GM10248 (cell line): ENCODE results near the gene ETV7.
"Not testable (repeated sequence)": the region's sequence is repeated elsewhere in the genome, so short reads cannot be mapped to it uniquely, and the experiment has no call there.

ENCODE experiments used
- CTCF ChIA-PET: fragments of 300-600 bp; sonication (Branson Sonifier 250); formaldehyde crosslinking; extraction: SDS; loops from one replicate; lab custom pipeline; 2021; ENCODE audit warnings: antibody characterized with exemption; lab: Yijun Ruan, JAX
- POLR2A ChIA-PET: fragments of 350-650 bp; sonication (Branson Sonifier 250); formaldehyde crosslinking; extraction: SDS; loops from one replicate; lab custom pipeline; 2020; ENCODE audit warnings: antibody characterized with exemption; lab: Yijun Ruan, JAX
- DNase-seq: peaks from one replicate; pipeline ENCODE4 v3.0.0; 2012; ENCODE audit errors: extremely low spot score
- TF ChIP-seq, protein P1 (sequence below): IDR thresholded peaks from 2 replicates; pipeline ENCODE4 v1.5.1; 2012; ENCODE audit warnings: mild to moderate bottlenecking, low read depth; ENCODE audit errors: extremely low read depth, missing control alignments, control extremely low read depth

The ETV7 gene

DNA sequence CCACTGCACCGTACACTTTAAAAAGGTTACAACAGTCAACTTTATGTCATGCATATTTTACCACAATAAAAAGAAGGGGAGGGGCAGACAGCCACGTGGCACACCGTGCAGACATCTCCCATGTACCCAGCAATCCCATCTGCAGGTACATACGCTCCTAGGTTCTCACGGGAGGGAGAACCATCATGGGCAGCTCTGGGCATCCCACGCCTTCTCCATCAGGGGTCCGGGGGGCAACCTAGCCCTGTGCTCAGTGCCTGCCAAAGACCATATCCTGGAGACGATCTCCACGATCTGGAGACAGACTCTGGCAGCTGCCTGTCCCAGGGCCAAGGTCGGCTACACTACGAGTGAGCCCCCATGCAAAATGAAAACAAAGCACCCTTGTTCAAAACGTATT, 48.3 kb downstream of the ETV7 start:
- POLR2A ChIA-PET: no interaction called here
- CTCF ChIA-PET: interaction anchor here (1.0 to 17.7 kb wide), 4 partner anchors 9 to 386 kb away, joined by 3 to 323 read pairs (median 17); no protein-coding TSS in a partner anchor
- DNase-seq: no peak
- TF ChIP-seq, protein P1, sequence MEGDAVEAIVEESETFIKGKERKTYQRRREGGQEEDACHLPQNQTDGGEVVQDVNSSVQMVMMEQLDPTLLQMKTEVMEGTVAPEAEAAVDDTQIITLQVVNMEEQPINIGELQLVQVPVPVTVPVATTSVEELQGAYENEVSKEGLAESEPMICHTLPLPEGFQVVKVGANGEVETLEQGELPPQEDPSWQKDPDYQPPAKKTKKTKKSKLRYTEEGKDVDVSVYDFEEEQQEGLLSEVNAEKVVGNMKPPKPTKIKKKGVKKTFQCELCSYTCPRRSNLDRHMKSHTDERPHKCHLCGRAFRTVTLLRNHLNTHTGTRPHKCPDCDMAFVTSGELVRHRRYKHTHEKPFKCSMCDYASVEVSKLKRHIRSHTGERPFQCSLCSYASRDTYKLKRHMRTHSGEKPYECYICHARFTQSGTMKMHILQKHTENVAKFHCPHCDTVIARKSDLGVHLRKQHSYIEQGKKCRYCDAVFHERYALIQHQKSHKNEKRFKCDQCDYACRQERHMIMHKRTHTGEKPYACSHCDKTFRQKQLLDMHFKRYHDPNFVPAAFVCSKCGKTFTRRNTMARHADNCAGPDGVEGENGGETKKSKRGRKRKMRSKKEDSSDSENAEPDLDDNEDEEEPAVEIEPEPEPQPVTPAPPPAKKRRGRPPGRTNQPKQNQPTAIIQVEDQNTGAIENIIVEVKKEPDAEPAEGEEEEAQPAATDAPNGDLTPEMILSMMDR: no peak

DNA sequence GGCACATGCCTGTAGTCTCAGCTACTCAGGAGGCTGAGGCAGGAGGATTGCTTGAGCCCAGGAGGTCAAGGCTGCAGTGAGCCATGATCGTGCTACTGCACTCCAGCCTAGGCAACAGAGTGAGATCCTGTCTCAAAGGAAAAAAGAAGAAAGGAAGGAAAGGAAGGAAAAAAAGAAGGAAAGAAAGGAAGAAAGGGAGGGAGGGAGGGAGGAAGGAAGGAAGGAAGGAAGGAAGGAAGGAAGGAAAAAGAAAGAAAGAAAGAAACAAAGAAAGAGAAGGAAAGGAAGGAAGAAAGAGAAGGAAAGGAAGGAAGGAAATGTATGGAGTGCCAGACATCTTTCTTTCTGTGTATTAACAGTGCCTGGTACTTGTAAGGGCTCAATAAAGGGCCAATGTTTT, 49.2 kb downstream of the ETV7 start:
- POLR2A ChIA-PET, DNase-seq: not testable (repeated sequence)
- CTCF ChIA-PET: interaction anchor here (1.2 to 17.7 kb wide), 2 partner anchors 19 to 36 kb away, joined by 3 to 323 read pairs; no protein-coding TSS in a partner anchor

DNA sequence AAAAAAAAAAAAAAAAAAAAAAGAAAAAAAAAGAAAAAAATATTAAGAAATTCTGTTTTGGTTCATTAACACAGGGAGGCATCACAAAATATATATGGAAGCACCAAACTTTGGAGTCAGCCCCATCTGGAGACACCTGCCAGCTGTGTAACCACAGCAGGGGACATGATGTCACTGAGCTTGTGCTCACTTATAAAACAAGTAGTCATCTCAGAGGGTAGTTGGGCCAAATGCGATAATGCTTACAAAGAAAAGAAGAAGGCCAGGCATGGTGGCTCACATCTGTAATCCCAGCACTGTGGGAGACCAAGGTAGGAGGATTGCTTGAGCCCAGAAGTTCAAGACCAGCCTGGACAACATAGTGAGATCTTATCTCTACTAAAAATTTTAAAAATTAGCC, 49.7 kb downstream of the ETV7 start:
- POLR2A ChIA-PET: no interaction called here
- TF ChIP-seq, protein P1: no peak
- CTCF ChIA-PET: interaction anchor here (1.2 to 17.7 kb wide), 3 partner anchors 19 to 36 kb away, joined by 3 to 323 read pairs (median 7); no protein-coding TSS in a partner anchor
- DNase-seq: no peak

DNA sequence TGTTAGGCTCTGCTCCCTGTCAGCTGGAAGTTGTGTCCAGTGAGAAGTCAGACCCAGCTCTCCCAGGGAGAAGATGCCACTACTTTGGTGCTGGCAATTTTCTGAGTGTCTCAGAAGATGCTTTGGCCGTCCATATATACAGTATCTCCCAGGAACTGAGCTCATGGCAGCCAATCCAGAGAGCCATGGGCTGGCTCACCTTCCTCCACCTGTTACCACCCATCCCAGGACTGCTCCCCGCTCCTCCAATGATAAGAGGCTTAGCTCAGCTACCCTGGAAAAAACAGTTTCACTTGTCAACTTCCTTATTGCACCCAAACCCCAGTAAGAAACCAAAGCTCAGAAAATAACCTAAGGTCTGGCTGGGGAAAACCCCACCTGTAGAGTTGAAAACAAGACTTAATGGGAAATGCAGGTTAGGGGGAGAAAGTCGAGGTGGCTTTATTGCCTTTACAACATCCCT, 50.7 kb downstream of the ETV7 start, which contains the start of gene BNIP5:
Gene BNIP5 (minus strand): TSS at position 110 of the 463 bp plus-strand sequence. CDS start 6,198 bp downstream, outside the sequence.
- ChIA-PET POLR2A (interaction anchor here (0.6 kb wide), 1 partner anchor 207 kb away, joined by 7 read pairs; no protein-coding TSS in a partner anchor), CTCF (interaction anchor here (0.7 to 17.7 kb wide), 5 partner anchors 11 to 242 kb away, joined by 3 to 323 read pairs (median 8); no protein-coding TSS in a partner anchor)
- peak; percentile 50 for DNase-seq
- TF ChIP-seq, protein P1: no peak

DNA sequence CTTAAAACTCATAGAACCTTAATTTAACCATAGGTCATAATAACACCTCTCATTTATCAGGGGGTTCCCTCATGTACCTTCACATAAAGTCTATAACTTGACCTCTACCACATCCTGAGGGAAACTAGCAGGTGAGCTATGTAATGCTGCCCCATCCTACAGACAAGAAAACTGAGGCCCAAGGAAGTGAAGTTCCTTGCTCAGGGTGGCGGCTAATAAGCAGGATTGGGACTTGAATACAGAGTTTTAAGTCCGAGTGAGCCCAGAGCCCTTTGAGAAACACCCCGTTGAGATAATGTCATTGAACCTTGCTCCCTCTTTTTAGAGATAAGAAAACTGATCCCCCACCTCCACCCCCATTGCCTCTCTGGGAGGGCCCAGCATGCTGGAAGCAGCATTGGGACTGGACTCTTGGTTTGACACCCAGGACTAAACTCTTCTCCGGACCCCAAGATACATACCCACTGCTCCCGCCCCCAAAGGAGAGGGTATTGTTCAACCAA, 51.2 kb downstream of the ETV7 start:
- TF ChIP-seq, protein P1: no peak
- no peak for DNase-seq
- CTCF ChIA-PET: interaction anchor here (0.8 to 17.7 kb wide), 4 partner anchors 10 to 34 kb away, joined by 7 to 323 read pairs (median 10); no protein-coding TSS in a partner anchor
- POLR2A ChIA-PET: no interaction called here

DNA sequence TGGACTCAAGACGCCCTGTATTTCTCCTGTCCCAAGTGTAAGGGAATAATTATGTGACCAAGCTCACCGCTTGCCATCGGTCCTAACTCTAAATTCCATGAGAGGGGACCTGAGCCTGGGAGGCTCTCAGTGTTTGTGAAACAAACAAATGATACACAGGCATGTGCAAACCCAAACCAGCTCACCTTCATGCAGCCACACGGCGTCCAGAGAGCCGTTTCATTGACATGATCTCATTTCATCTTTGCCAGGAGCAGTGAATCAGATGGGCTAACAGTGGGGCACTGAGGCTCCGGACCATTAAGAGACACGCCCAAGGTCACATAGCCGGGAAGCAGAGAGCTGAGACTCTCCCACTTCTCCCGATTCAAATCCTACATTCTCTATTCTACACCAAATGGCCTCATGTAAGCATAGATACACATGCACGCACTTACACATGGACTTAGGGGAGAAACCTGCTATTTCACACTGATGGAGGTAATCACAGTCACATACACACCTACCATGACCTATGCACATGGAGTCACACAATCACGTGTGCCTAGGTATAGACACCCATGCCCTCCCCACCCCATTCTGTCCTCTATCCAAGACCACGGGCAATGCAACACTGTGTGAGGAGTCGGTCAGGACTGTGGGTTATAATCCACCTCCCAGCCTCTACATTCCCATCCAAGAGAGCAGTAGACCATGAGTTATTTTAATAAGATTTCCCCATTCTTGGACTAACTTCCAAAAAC, 51.8 kb downstream of the ETV7 start:
- ChIA-PET CTCF (interaction anchor here (1.2 to 17.7 kb wide), 5 partner anchors 9 to 33 kb away, joined by 3 to 323 read pairs (median 13); no protein-coding TSS in a partner anchor), POLR2A (no interaction called here)
- DNase-seq: no peak
- TF ChIP-seq, protein P1: no peak
